H1 (cell line): ENCODE results near the gene SRPX. TPM values are rescaled to one million over a fixed set of nuclear protein-coding genes. Genes with fewer than 3 reads are reported as not detected.

Source experiments
- BCL11A ChIP-seq, 2 experiments: IDR thresholded peaks; one replicate each; pipeline ENCODE4 v1.6.1; 2011; ENCODE audit warnings: low read depth in 2 of 2, low read length in 2 of 2, mild to moderate bottlenecking in 2 of 2
- polyA plus RNA-seq, 7 experiments: library from polyadenylated mRNA; depleted of rRNA in 3 of 7; stranded (reverse) in 5 of 7; unstranded in 2 of 7; fragments of >200 nt in 5 of 7; fragments of 200-250 nt in 2 of 7; gene quantifications; 1 replicate in 5 of 7; 2 replicates in 1 of 7; 4 replicates in 1 of 7; pipeline versions ENCODE4 v1.2.1 to v1.2.3, GENCODE V29; 2011 to 2013; ENCODE audit warnings: missing spikeins in 2 of 7, mixed read lengths in 2 of 7
- total RNA-seq: library from RNA; stranded (reverse); fragmentation: NEBNext Ultra II Directional; extraction: Animal tissue kit (Norgen Biotek cat#: 25700); gene quantifications from 2 replicates; pipeline ENCODE4 v1.2.1, GENCODE V29; 2021

SRPX gene
- total and polyA plus RNA-seq, 2 of the 8 experiments (the other 6 are each of a cell fraction or from before 2014, with no cell fraction given), result 7.6 to 10.4 TPM

DNA sequence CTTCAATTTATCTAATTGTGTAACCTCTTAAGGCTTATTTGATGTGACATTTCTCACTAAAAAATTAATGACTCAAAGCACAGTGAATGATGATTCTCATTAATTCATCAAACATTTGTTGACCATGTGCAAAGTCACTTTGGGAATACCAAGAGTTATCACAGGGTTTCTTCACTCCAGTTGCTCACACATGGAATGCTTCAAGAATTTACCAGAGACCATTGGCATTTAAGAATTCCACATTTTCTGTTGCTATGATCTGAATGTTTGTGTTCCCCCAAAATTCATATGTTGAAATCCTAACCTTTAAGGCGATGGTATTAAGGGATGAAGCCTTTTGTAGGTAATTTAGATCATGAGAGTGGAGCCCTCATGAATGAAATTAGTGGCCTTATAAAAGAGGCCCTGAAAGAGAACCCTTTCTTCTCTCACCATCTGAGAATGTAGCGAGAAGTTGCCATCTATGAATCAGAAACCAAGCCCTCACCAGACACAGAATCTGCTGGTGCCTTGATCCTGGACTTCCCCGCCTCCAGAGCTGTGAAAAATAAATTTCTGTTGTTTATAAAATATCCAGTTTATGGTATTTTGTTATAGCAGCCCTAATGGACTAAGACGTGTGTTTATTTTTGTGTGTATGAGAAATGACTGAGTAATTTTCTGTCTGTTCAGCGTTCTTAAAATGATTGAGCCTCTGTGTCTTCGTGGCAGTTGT is 16.4 kb upstream of the SRPX start (continued):
- TF ChIP-seq BCL11A (IDR thresholded peaks at IDR 0.05; ENCODE audit: low read depth in 2 of 2, low read length in 2 of 2), result no peak
